ENCODE results near the gene HDAC10. TPM values are rescaled to one million over a fixed set of nuclear protein-coding genes. Genes with fewer than 3 reads are reported as not detected.

HDAC10 gene
- total RNA-seq, 4 donors from 2014 or later: 66.8 to 618 (median 142) TPM

DNA sequence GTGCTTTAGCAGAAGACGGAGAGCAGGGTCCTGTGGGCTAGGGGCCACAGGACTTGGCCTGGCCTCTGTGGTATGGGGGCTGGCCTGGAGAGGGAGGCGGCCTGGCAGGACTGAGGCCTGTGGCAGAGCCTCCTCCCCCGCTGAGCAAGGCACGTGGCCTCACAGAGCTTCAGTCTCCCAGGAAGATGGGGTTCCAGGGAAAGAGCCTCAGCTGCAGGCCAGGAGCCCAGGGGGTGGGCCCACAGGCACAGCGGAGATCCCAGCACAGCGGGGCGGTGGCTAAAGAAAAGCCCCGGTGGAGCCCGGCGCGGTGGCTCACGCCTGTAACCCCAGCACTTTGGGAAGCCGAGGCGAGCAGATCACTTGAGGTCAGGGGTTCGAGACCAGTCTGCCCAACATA lies 8.2 kb upstream of the HDAC10 start:
- Histone ChIP-seq H3K4me3 (no peak overlapping the region), H3K4me1 (peaks cover 0 to 17% (median 11%) of the 10 kb centered on the region in 4 donors), H3K36me3 (no peaks in the 10 kb centered on the region), H3K9me3 (no peaks in the 10 kb centered on the region), H3K27ac (no peak overlapping the region), H3K27me3 (peaks cover 70% of the 10 kb centered on the region)
- 89% methylated on average over 15 of the region's 15 CpGs; no CpG with 5 or more reads in 1 of the 2 donors for WGBS, 2 donors (ENCODE audit: low coverage in 1 of 2)
- intact Hi-C loops (cut with DNase I; ENCODE audit: low total_unique reads): loop anchor here (10.0 kb wide), 1 partner anchor 215 kb away; the partner anchor contains the start of gene SBF1
- TF ChIP-seq POLR2AphosphoS5 (IDR thresholded peaks at IDR 0.05): no peak
- TF ChIP-seq, protein P1, sequence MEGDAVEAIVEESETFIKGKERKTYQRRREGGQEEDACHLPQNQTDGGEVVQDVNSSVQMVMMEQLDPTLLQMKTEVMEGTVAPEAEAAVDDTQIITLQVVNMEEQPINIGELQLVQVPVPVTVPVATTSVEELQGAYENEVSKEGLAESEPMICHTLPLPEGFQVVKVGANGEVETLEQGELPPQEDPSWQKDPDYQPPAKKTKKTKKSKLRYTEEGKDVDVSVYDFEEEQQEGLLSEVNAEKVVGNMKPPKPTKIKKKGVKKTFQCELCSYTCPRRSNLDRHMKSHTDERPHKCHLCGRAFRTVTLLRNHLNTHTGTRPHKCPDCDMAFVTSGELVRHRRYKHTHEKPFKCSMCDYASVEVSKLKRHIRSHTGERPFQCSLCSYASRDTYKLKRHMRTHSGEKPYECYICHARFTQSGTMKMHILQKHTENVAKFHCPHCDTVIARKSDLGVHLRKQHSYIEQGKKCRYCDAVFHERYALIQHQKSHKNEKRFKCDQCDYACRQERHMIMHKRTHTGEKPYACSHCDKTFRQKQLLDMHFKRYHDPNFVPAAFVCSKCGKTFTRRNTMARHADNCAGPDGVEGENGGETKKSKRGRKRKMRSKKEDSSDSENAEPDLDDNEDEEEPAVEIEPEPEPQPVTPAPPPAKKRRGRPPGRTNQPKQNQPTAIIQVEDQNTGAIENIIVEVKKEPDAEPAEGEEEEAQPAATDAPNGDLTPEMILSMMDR (IDR thresholded peaks at IDR 0.05): no peak
- no peak for TF ChIP-seq POLR2A (IDR thresholded peaks at IDR 0.05)
- TF ChIP-seq EP300 (IDR thresholded peaks at IDR 0.05; ENCODE audit: low read depth): no peak
- DNase-seq: no peak
- in situ Hi-C loops (cut with MboI; ENCODE audit: low pct_ligation_motif_present in 1 of 4, low pct_unique_long_range_greater_than_20kb in 1 of 4, low sequenced_read_pairs in 3 of 4): loop anchor here in 2 of 4 donors (10.0 kb wide), 1 partner anchor 65 kb away; the partner anchor contains the start of gene DENND6B (in 2 of the 2)

DNA sequence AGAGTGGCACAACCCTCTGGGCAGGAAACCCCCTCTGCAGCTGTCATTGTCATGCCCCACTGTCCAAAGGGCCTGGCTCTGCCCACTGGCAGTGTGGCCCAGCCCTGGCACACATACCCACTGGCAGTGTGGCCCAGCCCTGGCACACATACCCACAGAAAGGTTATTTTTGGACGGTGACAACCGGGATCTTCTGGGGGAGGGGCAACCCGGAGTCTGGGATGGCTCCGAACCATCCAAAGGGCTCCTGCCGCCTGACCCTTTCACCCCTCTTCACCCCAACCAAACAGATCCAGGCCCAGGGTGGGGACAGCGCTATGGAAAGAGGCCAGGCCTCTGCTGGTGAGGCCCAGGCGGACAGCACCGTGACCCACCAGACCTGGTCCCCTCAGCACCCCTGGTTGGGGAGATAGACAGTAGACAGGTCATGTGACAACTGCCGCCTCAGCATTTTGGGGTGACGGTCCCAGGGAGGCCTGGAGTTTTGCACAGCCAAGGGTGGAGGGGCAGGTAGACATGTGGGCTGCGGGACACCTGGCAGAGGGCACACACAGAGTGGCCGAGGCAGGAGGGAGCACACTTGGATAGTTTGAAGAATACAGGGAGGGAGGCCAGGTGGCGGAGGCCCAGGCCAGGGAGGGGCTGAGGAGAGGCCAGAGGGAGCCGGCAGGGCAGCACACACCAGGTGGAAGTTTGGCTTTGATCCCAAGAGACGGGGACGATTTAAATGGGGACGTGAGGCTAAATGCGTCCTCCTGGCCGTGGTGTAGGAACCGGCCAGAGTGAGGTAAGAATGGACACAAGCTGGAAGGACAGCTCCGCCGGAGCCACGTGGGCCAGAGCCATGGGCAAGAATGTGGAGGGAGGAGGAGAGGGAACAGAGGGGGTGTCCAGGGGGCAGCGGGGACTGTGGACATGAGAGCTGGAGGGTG lies 7.6 kb upstream of the HDAC10 start:
- Histone ChIP-seq H3K4me3 (no peak overlapping the region), H3K27me3 (peaks cover 64% of the 10 kb centered on the region), H3K9me3 (no peaks in the 10 kb centered on the region), H3K36me3 (no peaks in the 10 kb centered on the region), H3K4me1 (peaks cover 0 to 17% (median 11%) of the 10 kb centered on the region in 4 donors), H3K27ac (no peak overlapping the region)
- TF ChIP-seq POLR2AphosphoS5 (IDR thresholded peaks at IDR 0.05): no peak
- TF ChIP-seq, protein P1 (IDR thresholded peaks at IDR 0.05): no peak
- TF ChIP-seq EP300 (IDR thresholded peaks at IDR 0.05; ENCODE audit: low read depth): no peak
- no peak for TF ChIP-seq POLR2A (IDR thresholded peaks at IDR 0.05)
- intact Hi-C loops (cut with DNase I; ENCODE audit: low total_unique reads): loop anchor here (10.0 kb wide), 1 partner anchor 216 kb away; the partner anchor contains the start of gene SBF1
- 65 to 100% methylated on average over 1 to 24 of the region's 24 CpGs for WGBS, 2 donors (ENCODE audit: low coverage in 1 of 2)
- in situ Hi-C loops (cut with MboI; ENCODE audit: low pct_ligation_motif_present in 1 of 4, low pct_unique_long_range_greater_than_20kb in 1 of 4, low sequenced_read_pairs in 3 of 4): loop anchor here in 2 of 4 donors (10.0 kb wide), 1 partner anchor 66 kb away; the partner anchor contains the start of gene DENND6B (in 2 of the 2)
- DNase-seq: no peak

DNA sequence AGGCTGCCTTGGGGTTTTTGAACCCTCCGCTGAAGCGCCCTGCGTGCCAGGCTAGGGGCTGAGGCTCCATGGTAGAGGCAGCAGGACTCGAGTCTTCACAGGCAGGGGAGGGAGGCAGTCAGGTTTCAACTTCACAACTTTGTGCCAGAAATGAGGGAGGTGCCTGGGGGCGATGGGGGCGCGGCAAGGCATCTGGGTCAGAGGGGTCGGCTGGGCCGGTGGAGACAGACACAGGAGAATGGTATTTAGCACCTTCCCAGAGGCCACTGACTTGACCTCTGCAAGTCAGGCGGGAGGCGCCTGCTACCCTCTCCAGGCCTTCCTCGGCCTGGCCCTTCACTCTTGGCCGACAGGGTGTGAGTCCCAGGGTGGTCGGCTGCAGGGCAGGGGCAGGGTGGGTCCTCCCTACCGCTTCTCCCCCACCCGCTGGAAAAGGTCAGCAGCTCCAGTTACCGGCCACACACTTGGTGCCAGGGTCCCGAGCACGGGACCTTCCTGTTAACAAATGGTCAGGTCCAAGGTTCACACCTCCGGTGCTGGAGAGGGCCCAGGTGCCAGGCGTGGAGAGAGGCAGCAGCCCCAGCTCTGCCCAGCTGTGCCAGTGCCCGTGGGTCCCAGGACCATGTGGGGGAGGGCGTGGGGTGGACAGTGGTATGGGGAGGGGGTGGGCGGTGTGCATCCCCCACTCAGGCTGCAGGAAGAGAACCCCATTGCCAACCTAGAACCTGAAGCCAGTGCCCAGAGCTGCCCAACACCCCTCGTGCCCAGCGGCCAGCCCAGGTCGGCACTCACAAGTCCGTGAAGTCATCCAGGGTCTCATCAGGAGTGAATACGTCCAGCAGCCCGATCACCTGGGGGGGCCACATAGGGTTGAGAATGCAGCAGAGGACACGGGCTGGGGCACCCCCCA lies 6.6 kb upstream of the HDAC10 start:
- WGBS, 2 donors (ENCODE audit: low coverage in 1 of 2): 64% methylated on average over 30 of the region's 31 CpGs; no CpG with 5 or more reads in 1 of the 2 donors
- no peaks in the 10 kb centered on the region for H3K9me3 ChIP-seq
- peaks cover 55% of the 10 kb centered on the region for H3K27me3 ChIP-seq
- intact Hi-C loops (cut with DNase I; ENCODE audit: low total_unique reads): loop anchor here (10.0 kb wide), 1 partner anchor 217 kb away; the partner anchor contains the start of gene SBF1
- no peak overlapping the region for H3K27ac ChIP-seq
- in situ Hi-C loops (cut with MboI; ENCODE audit: low pct_ligation_motif_present in 1 of 4, low pct_unique_long_range_greater_than_20kb in 1 of 4, low sequenced_read_pairs in 3 of 4): loop anchor here in 2 of 4 donors (10.0 kb wide), 1 partner anchor 67 kb away; the partner anchor contains the start of gene DENND6B (in 2 of the 2)
- no peak overlapping the region for H3K4me3 ChIP-seq
- no peaks in the 10 kb centered on the region for H3K36me3 ChIP-seq
- TF ChIP-seq POLR2AphosphoS5 (IDR thresholded peaks at IDR 0.05): no peak
- no peak for TF ChIP-seq EP300 (IDR thresholded peaks at IDR 0.05; ENCODE audit: low read depth)
- TF ChIP-seq, protein P1 (IDR thresholded peaks at IDR 0.05): no peak
- no peak for TF ChIP-seq POLR2A (IDR thresholded peaks at IDR 0.05)
- DNase-seq: no peak
- H3K4me1 ChIP-seq: peaks cover 0 to 17% (median 11%) of the 10 kb centered on the region in 4 donors
